ENCODE measurements around the gene NDUFAF8. TPM values are rescaled to one million over a fixed set of nuclear protein-coding genes. Genes with fewer than 3 reads are reported as not detected.
A peak's percentile ranks its signal among the peaks of the same experiment; 100 is the strongest.

Gene NDUFAF8
- total RNA-seq, 1 donor from 2014 or later, result 38.1 TPM

GRCh38 chr17:81273698-81274470 is 34.8 kb downstream of the NDUFAF8 start:
- no peak for DNase-seq (ENCODE audit: low spot score)

- DNase-seq (ENCODE audit: low spot score), result no peak
Measured at GRCh38 chr17:81274471-81274855, 35.3 kb downstream of the NDUFAF8 start.

GRCh38 chr17:81276781-81277180 is 37.7 kb downstream of the NDUFAF8 start:
- DNase-seq (ENCODE audit: low spot score), result no peak

- peak; percentile 48 for DNase-seq (ENCODE audit: low spot score)
Measured at GRCh38 chr17:81277421-81277820, 38.3 kb downstream of the NDUFAF8 start.

- DNase-seq (ENCODE audit: low spot score), result no peak
Measured at GRCh38 chr17:81277946-81278693, 39.0 kb downstream of the NDUFAF8 start.

GRCh38 chr17:81278831-81279230 is 39.7 kb downstream of the NDUFAF8 start:
- DNase-seq (ENCODE audit: low spot score), result no peak

GRCh38 chr17:81279278-81280275 is 40.5 kb downstream of the NDUFAF8 start:
- no peak for DNase-seq (ENCODE audit: low spot score)

- DNase-seq (ENCODE audit: low spot score), result no peak
Measured at GRCh38 chr17:81280571-81280970, 41.5 kb downstream of the NDUFAF8 start.

- DNase-seq (ENCODE audit: low spot score), result no peak
Measured at GRCh38 chr17:81282141-81282540, 43.0 kb downstream of the NDUFAF8 start.

GRCh38 chr17:81282876-81283275 is 43.8 kb downstream of the NDUFAF8 start:
- DNase-seq (ENCODE audit: low spot score), result no peak

GRCh38 chr17:81285179-81285878 is 46.2 kb downstream of the NDUFAF8 start:
- peak; percentile 73 for DNase-seq (ENCODE audit: low spot score)

GRCh38 chr17:81285894-81286293 is 46.8 kb downstream of the NDUFAF8 start:
- no peak for DNase-seq (ENCODE audit: low spot score)

GRCh38 chr17:81286491-81287145 is 47.5 kb downstream of the NDUFAF8 start:
- no peak for DNase-seq (ENCODE audit: low spot score)

- no peak for DNase-seq (ENCODE audit: low spot score)
Measured at GRCh38 chr17:81287152-81287551, 48.0 kb downstream of the NDUFAF8 start.

- DNase-seq (ENCODE audit: low spot score), result no peak
Measured at GRCh38 chr17:81287741-81288430, 48.8 kb downstream of the NDUFAF8 start.

GRCh38 chr17:81288715-81289114 is 49.6 kb downstream of the NDUFAF8 start:
- no peak for DNase-seq (ENCODE audit: low spot score)

- no peak for DNase-seq (ENCODE audit: low spot score)
Measured at GRCh38 chr17:81289627-81290026, 50.5 kb downstream of the NDUFAF8 start.

GRCh38 chr17:81290230-81290629 is 51.1 kb downstream of the NDUFAF8 start:
- DNase-seq (ENCODE audit: low spot score), result no peak

Measured in mucosa of gallbladder (tissue), 1 donor.